ENCODE measurements around the gene CKS2. TPM values are rescaled to one million over a fixed set of nuclear protein-coding genes. Genes with fewer than 3 reads are reported as not detected.
A peak's percentile ranks its signal among the peaks of the same experiment; 100 is the strongest.

CKS2 gene
- total and polyA plus RNA-seq, 11 donors: 2.2 to 37.9 (median 7.4) TPM

GRCh38 chr9:89357331-89358197 is 46.6 kb downstream of the CKS2 start:
- no peaks in the 10 kb centered on the region for H3K27me3 ChIP-seq
- intact Hi-C loops (cut with DNase I): loop anchor here in 2 of 10 donors (10.0 kb wide), 1 partner anchor 187 kb away; no protein-coding TSS in a partner anchor
- 96 to 98% (median 96%) methylated on average over 7 to 8 of the region's 8 CpGs for WGBS, 4 donors
- H3K4me3 ChIP-seq: no peak overlapping the region
- DNase-seq (no peak), ATAC-seq (no peak)
- peaks cover 0 to 100% (median 99%) of the 10 kb centered on the region in 9 donors for H3K36me3 ChIP-seq
- no peaks in the 10 kb centered on the region for H3K9me3 ChIP-seq
- no peak for TF ChIP-seq CTCF (IDR thresholded peaks at IDR 0.05)
- no peak for TF ChIP-seq POLR2A (IDR thresholded peaks at IDR 0.05)
- H3K27ac ChIP-seq: no peak overlapping the region
- peaks cover 0 to 46% (median 25%) of the 10 kb centered on the region in 12 donors for H3K4me1 ChIP-seq

GRCh38 chr9:89358376-89358916 is 47.5 kb downstream of the CKS2 start:
- 70 to 84% (median 80%) methylated on average over 3 of the region's 3 CpGs for WGBS, 4 donors
- Histone ChIP-seq H3K4me3 (no peak overlapping the region), H3K27me3 (no peaks in the 10 kb centered on the region), H3K36me3 (peaks cover 0 to 96% (median 92%) of the 10 kb centered on the region in 9 donors), H3K27ac (peak overlapping the region in 2 of 12 donors; percentile 12 to 17), H3K9me3 (no peaks in the 10 kb centered on the region), H3K4me1 (peaks cover 0 to 37% (median 19%) of the 10 kb centered on the region in 12 donors)
- TF ChIP-seq CTCF (IDR thresholded peaks at IDR 0.05): no peak
- TF ChIP-seq POLR2A (IDR thresholded peaks at IDR 0.05): no peak
- intact Hi-C loops (cut with DNase I): loop anchor here in 2 of 10 donors (10.0 kb wide), 1 partner anchor 186 kb away; no protein-coding TSS in a partner anchor
- ATAC-seq (no peak), DNase-seq (no peak)

- Histone ChIP-seq H3K9me3 (no peaks in the 10 kb centered on the region), H3K27ac (peak overlapping the region in 4 of 12 donors; percentile 12 to 17 (median 14)), H3K4me3 (no peak overlapping the region), H3K36me3 (peaks cover 0 to 95% (median 87%) of the 10 kb centered on the region in 9 donors), H3K27me3 (no peaks in the 10 kb centered on the region), H3K4me1 (peaks cover 0 to 34% (median 19%) of the 10 kb centered on the region in 12 donors)
- WGBS, 4 donors: 41 to 60% (median 46%) methylated on average over 4 of the region's 4 CpGs
- DNase-seq (peak in 1 of 5 donors; percentile 56), ATAC-seq (peak; percentile 54 to 80 (median 59))
- intact Hi-C loops (cut with DNase I): loop anchor here in 2 of 10 donors (10.0 kb wide), 1 partner anchor 186 kb away; no protein-coding TSS in a partner anchor
- TF ChIP-seq CTCF (IDR thresholded peaks at IDR 0.05): no peak
- TF ChIP-seq POLR2A (IDR thresholded peaks at IDR 0.05): no peak
Observed at GRCh38 chr9:89358985-89359384, 48.0 kb downstream of the CKS2 start.

- no peaks in the 10 kb centered on the region for H3K9me3 ChIP-seq
- WGBS, 4 donors: 45 to 71% (median 61%) methylated on average over 8 of the region's 8 CpGs
- ATAC-seq (peak; percentile 17 to 59 (median 46)), DNase-seq (no peak)
- H3K27ac ChIP-seq: peak overlapping the region in 9 of 12 donors; percentile 3 to 37 (median 13)
- intact Hi-C loops (cut with DNase I): loop anchor here in 3 of 10 donors (10.0 kb wide), 1 partner anchor 185 kb away; no protein-coding TSS in a partner anchor
- no peaks in the 10 kb centered on the region for H3K27me3 ChIP-seq
- peaks cover 0 to 29% (median 19%) of the 10 kb centered on the region in 12 donors for H3K4me1 ChIP-seq
- H3K36me3 ChIP-seq: peaks cover 0 to 90% (median 79%) of the 10 kb centered on the region in 9 donors
- no peak overlapping the region for H3K4me3 ChIP-seq
- TF ChIP-seq POLR2A (IDR thresholded peaks at IDR 0.05) (no peak), CTCF (IDR thresholded peaks at IDR 0.05) (no peak)
Observed at GRCh38 chr9:89359751-89360261, 48.8 kb downstream of the CKS2 start.

Data from heart left ventricle (tissue), 16 donors.